HCT116 (cell line): ENCODE results near the gene RPS6KA1. TPM values are rescaled to one million over a fixed set of nuclear protein-coding genes. Genes with fewer than 3 reads are reported as not detected.

Experiments
- ATAC-seq: fragments of 200-7000 bp; cut with Tn5 transposase; 2 replicates; pipeline ENCODE4 v1.9.1; 2020; ENCODE audit warnings: mild to moderate bottlenecking, moderate library complexity
- BruUV-seq: library from RNA; stranded (reverse); fragments of 400-500 nt; replicated peaks from 2 replicates; lab custom pipeline; 2021; lab: Mats Ljungman, UMichigan
- CTCF ChIA-PET: fragments of 300-600 bp; sonication (Branson Sonifier 250); formaldehyde crosslinking; loops from one replicate; lab custom pipeline; 2021; ENCODE audit warnings: antibody characterized with exemption; lab: Charles Lee
- POLR2A ChIA-PET: fragments of 300-600, 350-600 bp; sonication (Branson Sonifier 250); formaldehyde crosslinking; loops from one replicate; lab custom pipeline; 2021; ENCODE audit warnings: antibody characterized with exemption; lab: Charles Lee
- RAD21 ChIA-PET, 2 experiments: fragments of 300-600 bp; sonication (Branson Sonifier 250); formaldehyde crosslinking; loops; one replicate each; lab custom pipeline; 2023; ENCODE audit warnings: low total read pairs in 2 of 2; ENCODE audit not compliant: uncharacterized antibody in 2 of 2, unreplicated experiment in 2 of 2, low non-redundant PET in 1 of 2; lab: Charles Lee
- DNase-seq: peaks from one replicate; pipeline ENCODE4 v3.0.0-alpha.2; 2010; ENCODE audit warnings: low read depth, low spot score
- H2AFZ ChIP-seq: fragments of 200-600 bp; shearing (Covaris generic), sonication (generic); 2 replicates; pipeline ENCODE4 v1.6.1; 2017; ENCODE audit warnings: low read depth, mixed run types, mixed read lengths, antibody characterized with exemption, low read length; ENCODE audit not compliant: poor library complexity, severe bottlenecking
- H3K27ac ChIP-seq: 2 replicates; pipeline ENCODE4 v1.5.1; 2012; ENCODE audit warnings: low read depth, low read length
- H3K27me3 ChIP-seq: fragments of 200-600 bp; sonication (generic); 2 replicates; pipeline ENCODE4 v1.6.1; 2016; ENCODE audit warnings: mixed run types, low read length, mixed read lengths; ENCODE audit not compliant: insufficient read depth
- H3K36me3 ChIP-seq, 2 experiments: fragments of 200-500 bp in 1 of 2; fragments of 200-600 bp in 1 of 2; sonication (Bioruptor generic) in 1 of 2; sonication (generic) in 1 of 2; 2 replicates each; pipeline versions ENCODE4 v1.5.1 to v1.6.1; 2014 to 2016; ENCODE audit warnings: low read length in 2 of 2, inconsistent platforms in 1 of 2, mixed read lengths in 1 of 2, mixed run types in 1 of 2; ENCODE audit not compliant: insufficient read depth in 2 of 2, control insufficient read depth in 1 of 2
- H3K4me1 ChIP-seq, 2 experiments: fragments of 200-600 bp in 1 of 2; sonication (generic) in 1 of 2; 2 replicates each; pipeline versions ENCODE4 v1.5.1 to v1.6.1; 2012 to 2017; ENCODE audit warnings: low read length in 2 of 2, inconsistent platforms in 1 of 2, mild to moderate bottlenecking in 1 of 2, mixed read lengths in 1 of 2, mixed run types in 1 of 2, moderate library complexity in 1 of 2; ENCODE audit not compliant: insufficient read depth in 2 of 2, control insufficient read depth in 1 of 2
- H3K4me2 ChIP-seq: fragments of 200-600 bp; sonication (generic); 2 replicates; pipeline ENCODE4 v1.6.1; 2017; ENCODE audit warnings: mixed run types, low read length, mixed read lengths
- H3K4me3 ChIP-seq, 2 experiments: fragments of 200-600 bp in 1 of 2; sonication (generic) in 1 of 2; replicated peaks in 1 of 2; 2 replicates each; pipeline ENCODE4 v1.5.1; 2011 to 2016; ENCODE audit warnings: low read length in 2 of 2, control low read depth in 1 of 2, low read depth in 1 of 2, mild to moderate bottlenecking in 1 of 2, mixed read lengths in 1 of 2, mixed run types in 1 of 2
- H3K79me2 ChIP-seq: fragments of 200-600 bp; sonication (generic); 2 replicates; pipeline ENCODE4 v1.6.1; 2017; ENCODE audit warnings: mild to moderate bottlenecking, mixed run types, low read length, moderate library complexity, mixed read lengths; ENCODE audit not compliant: insufficient read depth
- H3K9ac ChIP-seq: fragments of 200-600 bp; sonication (generic); 2 replicates; pipeline ENCODE4 v1.6.1; 2016; ENCODE audit warnings: low read length, mixed read lengths
- H3K9me2 ChIP-seq: fragments of 200-600 bp; sonication (generic), shearing (Covaris generic); 2 replicates; pipeline ENCODE4 v1.6.1; 2017; ENCODE audit warnings: mixed run types, mild to moderate bottlenecking, moderate library complexity; ENCODE audit not compliant: insufficient read depth
- H3K9me3 ChIP-seq, 2 experiments: fragments of 200-500 bp in 1 of 2; fragments of 200-600 bp in 1 of 2; sonication (Bioruptor generic) in 1 of 2; sonication (generic) in 1 of 2; 2 replicates each; pipeline ENCODE4 v1.6.1; 2014 to 2017; ENCODE audit warnings: low read length in 2 of 2, mixed read lengths in 2 of 2, inconsistent platforms in 1 of 2, low read depth in 1 of 2, mild to moderate bottlenecking in 1 of 2, mixed run types in 1 of 2, moderate library complexity in 1 of 2; ENCODE audit not compliant: control insufficient read depth in 1 of 2, insufficient read depth in 1 of 2
- H4K20me1 ChIP-seq: fragments of 200-600 bp; sonication (generic), shearing (Covaris generic); 2 replicates; pipeline ENCODE4 v1.6.1; 2017; ENCODE audit warnings: mixed run types, mild to moderate bottlenecking, moderate library complexity; ENCODE audit not compliant: insufficient read depth
- CEBPB ChIP-seq: IDR thresholded peaks from 2 replicates; pipeline ENCODE4 v1.6.1; 2012; ENCODE audit warnings: low read depth
- EGR1 ChIP-seq: IDR thresholded peaks from 2 replicates; pipeline ENCODE4 v1.6.1; 2012; ENCODE audit warnings: low read depth
- ELF1 ChIP-seq: IDR thresholded peaks from 2 replicates; pipeline ENCODE4 v1.6.1; 2012; ENCODE audit warnings: low read depth, borderline replicate concordance
- EZH2 ChIP-seq: fragments of 200-600 bp; sonication (generic); IDR thresholded peaks from 2 replicates; pipeline ENCODE4 v1.6.1; 2017; ENCODE audit warnings: antibody characterized with exemption, mixed run types
- EZH2phosphoT487 ChIP-seq: fragments of 200-600 bp; IDR thresholded peaks from 2 replicates; pipeline ENCODE4 v1.6.1; 2018; ENCODE audit warnings: antibody characterized with exemption, borderline replicate concordance
- JUND ChIP-seq: IDR thresholded peaks from 2 replicates; pipeline ENCODE4 v1.6.1; 2012
- POLR2AphosphoS5 ChIP-seq: IDR thresholded peaks from 2 replicates; pipeline ENCODE4 v1.6.1; 2011; ENCODE audit warnings: mild to moderate bottlenecking, low read depth, low read length, moderate library complexity
- RAD21 ChIP-seq: IDR thresholded peaks from 2 replicates; pipeline ENCODE4 v1.6.1; 2012; ENCODE audit warnings: low read depth, mild to moderate bottlenecking
- SIN3A ChIP-seq: IDR thresholded peaks from 2 replicates; pipeline ENCODE4 v1.6.1; 2012; ENCODE audit warnings: low read depth
- TCF7L2 ChIP-seq: IDR thresholded peaks from 2 replicates; pipeline ENCODE4 v1.7.0; 2011; ENCODE audit warnings: borderline replicate concordance, inconsistent platforms; ENCODE audit not compliant: insufficient read depth, insufficient read length; ENCODE audit errors: extremely low read depth
- ZFX ChIP-seq: fragments of 450-650 bp; IDR thresholded peaks from 2 replicates; pipeline ENCODE4 v1.6.1; 2017
- ZNF274 ChIP-seq: fragments of 200-500 bp; sonication (Bioruptor generic); IDR thresholded peaks from 2 replicates; pipeline ENCODE4 v1.6.1; 2014; ENCODE audit warnings: mild to moderate bottlenecking, low read depth, low read length, inconsistent platforms
- intact Hi-C: fragments of 100-400 bp; cut with micrococcal nuclease; formaldehyde crosslinking; loops from 2 replicates; pipeline ENCODE4 v1.10.0; 2022
- total RNA-seq: library from RNA; stranded (reverse); gene quantifications from one replicate; pipeline ENCODE4 v1.2.1, GENCODE V29; 2021; ENCODE audit not compliant: unreplicated experiment
- TF ChIP-seq, protein P1 (sequence below): IDR thresholded peaks from 2 replicates; pipeline ENCODE4 v1.6.1; 2012; ENCODE audit warnings: low read depth
- TF ChIP-seq, protein P2 (sequence below): IDR thresholded peaks from 2 replicates; pipeline ENCODE4 v1.6.1; 2011; ENCODE audit warnings: mild to moderate bottlenecking, low read length, moderate library complexity; ENCODE audit not compliant: insufficient replicate concordance; ENCODE audit errors: extremely low read depth
- TF ChIP-seq, protein P3 (sequence below): IDR thresholded peaks from 2 replicates; pipeline ENCODE4 v1.6.1; 2012

RPS6KA1 gene
- total RNA-seq, 1 experiment from 2014 or later: 47.0 TPM

DNA sequence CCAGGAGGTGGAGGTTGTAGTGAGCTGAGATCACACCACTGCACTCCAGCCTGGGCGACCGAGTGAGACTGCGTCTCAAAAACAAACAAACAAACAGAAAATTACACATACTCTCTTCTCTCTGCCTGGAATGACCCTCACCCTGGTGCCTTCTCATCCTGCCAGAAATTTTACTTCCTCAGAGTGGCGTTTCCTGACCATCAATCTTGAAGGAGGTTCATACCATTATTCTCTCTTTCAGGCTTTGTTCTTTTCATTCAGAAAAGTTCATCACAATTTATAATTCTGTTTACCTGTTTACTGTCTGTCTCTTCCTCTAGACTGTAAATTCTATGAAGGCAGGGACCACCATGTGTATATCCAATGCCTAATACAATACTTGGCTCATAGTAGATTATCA, 79.3 kb downstream of the RPS6KA1 start:
- Histone ChIP-seq H3K4me1 (no peaks in the 10 kb centered on the region), H4K20me1 (no peaks in the 10 kb centered on the region), H3K27ac (no peak overlapping the region), H3K27me3 (no peaks in the 10 kb centered on the region; the same call in 1 of the 2 replicates), H3K4me2 (no peak overlapping the region), H3K9me2 (no peaks in the 10 kb centered on the region), H3K4me3 (no peak overlapping the region), H3K9me3 (no peaks in the 10 kb centered on the region), H3K79me2 (no peaks in the 10 kb centered on the region), H2AFZ (no peak overlapping the region), H3K36me3 (no peaks in the 10 kb centered on the region), H3K9ac (no peak overlapping the region)
- ATAC-seq (no peak), DNase-seq (no peak)
- intact Hi-C loops: no loop called here
- CTCF ChIA-PET: no interaction called here
- POLR2A ChIA-PET: no interaction called here
- no TSS peak for BruUV-seq
- RAD21 ChIA-PET: interaction anchor here in 1 of 2 experiments (0.7 kb wide), 1 partner anchor 241 kb away, joined by 3 read pairs; no protein-coding TSS in a partner anchor
- no peak for TF ChIP-seq TCF7L2
- peak; percentile 33; the same call in 1 of the 2 replicates for TF ChIP-seq RAD21
- TF ChIP-seq ZFX: no peak
- no peak for TF ChIP-seq CEBPB

DNA sequence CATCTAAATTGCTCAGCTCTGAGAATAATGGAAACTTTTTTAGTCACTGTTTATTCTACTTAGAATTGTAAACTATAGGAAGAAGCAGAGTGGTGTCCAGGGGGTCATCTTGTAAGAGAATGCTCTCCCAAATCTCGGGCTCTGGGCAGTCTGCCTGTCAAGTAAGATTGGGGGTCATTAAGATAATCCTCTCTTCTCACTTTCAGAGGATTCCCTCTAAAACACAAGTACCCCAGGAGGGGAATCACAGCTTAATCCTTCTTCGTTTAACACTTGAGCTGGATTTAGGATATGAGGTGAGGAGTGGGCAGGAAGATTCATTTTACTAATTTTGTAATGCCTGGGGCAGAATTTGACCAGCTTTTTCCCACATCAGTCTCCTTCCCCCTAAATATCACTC, 81.2 kb downstream of the RPS6KA1 start:
- Histone ChIP-seq H3K9me2 (no peaks in the 10 kb centered on the region), H4K20me1 (no peaks in the 10 kb centered on the region), H3K9me3 (no peaks in the 10 kb centered on the region), H3K4me2 (no peak overlapping the region), H3K9ac (no peak overlapping the region), H3K27ac (no peak overlapping the region), H3K27me3 (no peaks in the 10 kb centered on the region), H3K4me1 (no peaks in the 10 kb centered on the region), H3K4me3 (no peak overlapping the region), H3K36me3 (no peaks in the 10 kb centered on the region), H3K79me2 (no peaks in the 10 kb centered on the region), H2AFZ (no peak overlapping the region)
- ATAC-seq: no peak
- intact Hi-C loops: no loop called here
- DNase-seq: no peak
- BruUV-seq: no TSS peak
- RAD21 ChIA-PET: interaction anchor here in 1 of 2 experiments (0.6 kb wide), 1 partner anchor 203 kb away, joined by 4 read pairs; no protein-coding TSS in a partner anchor
- POLR2A ChIA-PET: no interaction called here
- CTCF ChIA-PET: no interaction called here
- TF ChIP-seq, protein P1, sequence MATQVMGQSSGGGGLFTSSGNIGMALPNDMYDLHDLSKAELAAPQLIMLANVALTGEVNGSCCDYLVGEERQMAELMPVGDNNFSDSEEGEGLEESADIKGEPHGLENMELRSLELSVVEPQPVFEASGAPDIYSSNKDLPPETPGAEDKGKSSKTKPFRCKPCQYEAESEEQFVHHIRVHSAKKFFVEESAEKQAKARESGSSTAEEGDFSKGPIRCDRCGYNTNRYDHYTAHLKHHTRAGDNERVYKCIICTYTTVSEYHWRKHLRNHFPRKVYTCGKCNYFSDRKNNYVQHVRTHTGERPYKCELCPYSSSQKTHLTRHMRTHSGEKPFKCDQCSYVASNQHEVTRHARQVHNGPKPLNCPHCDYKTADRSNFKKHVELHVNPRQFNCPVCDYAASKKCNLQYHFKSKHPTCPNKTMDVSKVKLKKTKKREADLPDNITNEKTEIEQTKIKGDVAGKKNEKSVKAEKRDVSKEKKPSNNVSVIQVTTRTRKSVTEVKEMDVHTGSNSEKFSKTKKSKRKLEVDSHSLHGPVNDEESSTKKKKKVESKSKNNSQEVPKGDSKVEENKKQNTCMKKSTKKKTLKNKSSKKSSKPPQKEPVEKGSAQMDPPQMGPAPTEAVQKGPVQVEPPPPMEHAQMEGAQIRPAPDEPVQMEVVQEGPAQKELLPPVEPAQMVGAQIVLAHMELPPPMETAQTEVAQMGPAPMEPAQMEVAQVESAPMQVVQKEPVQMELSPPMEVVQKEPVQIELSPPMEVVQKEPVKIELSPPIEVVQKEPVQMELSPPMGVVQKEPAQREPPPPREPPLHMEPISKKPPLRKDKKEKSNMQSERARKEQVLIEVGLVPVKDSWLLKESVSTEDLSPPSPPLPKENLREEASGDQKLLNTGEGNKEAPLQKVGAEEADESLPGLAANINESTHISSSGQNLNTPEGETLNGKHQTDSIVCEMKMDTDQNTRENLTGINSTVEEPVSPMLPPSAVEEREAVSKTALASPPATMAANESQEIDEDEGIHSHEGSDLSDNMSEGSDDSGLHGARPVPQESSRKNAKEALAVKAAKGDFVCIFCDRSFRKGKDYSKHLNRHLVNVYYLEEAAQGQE: no peak
- TF ChIP-seq ZNF274 (no peak), EZH2phosphoT487 (no peak), EZH2 (no peak), RAD21 (no peak), JUND (no peak), SIN3A (no peak), POLR2AphosphoS5 (no peak), ELF1 (no peak), EGR1 (no peak)
- TF ChIP-seq, protein P2, sequence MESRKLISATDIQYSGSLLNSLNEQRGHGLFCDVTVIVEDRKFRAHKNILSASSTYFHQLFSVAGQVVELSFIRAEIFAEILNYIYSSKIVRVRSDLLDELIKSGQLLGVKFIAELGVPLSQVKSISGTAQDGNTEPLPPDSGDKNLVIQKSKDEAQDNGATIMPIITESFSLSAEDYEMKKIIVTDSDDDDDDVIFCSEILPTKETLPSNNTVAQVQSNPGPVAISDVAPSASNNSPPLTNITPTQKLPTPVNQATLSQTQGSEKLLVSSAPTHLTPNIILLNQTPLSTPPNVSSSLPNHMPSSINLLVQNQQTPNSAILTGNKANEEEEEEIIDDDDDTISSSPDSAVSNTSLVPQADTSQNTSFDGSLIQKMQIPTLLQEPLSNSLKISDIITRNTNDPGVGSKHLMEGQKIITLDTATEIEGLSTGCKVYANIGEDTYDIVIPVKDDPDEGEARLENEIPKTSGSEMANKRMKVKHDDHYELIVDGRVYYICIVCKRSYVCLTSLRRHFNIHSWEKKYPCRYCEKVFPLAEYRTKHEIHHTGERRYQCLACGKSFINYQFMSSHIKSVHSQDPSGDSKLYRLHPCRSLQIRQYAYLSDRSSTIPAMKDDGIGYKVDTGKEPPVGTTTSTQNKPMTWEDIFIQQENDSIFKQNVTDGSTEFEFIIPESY: no peak
- TF ChIP-seq, protein P3, sequence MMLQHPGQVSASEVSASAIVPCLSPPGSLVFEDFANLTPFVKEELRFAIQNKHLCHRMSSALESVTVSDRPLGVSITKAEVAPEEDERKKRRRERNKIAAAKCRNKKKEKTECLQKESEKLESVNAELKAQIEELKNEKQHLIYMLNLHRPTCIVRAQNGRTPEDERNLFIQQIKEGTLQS: no peak
